Activated CD4-positive, alpha-beta T cell treated with anti-CD3 and anti-CD28 coated beads for 36 hours (primary cell): Measurements from ENCODE around the gene CACNA1B. TPM values are rescaled to one million over a fixed set of nuclear protein-coding genes. Genes with fewer than 3 reads are reported as not detected.

Experiments
- ATAC-seq: fragments of 200-7000 bp; cut with Tn5 transposase; one replicate; pipeline ENCODE4 v1.10.0; 2021; ENCODE audit warnings: mild to moderate bottlenecking, moderate library complexity
- CTCF ChIA-PET: fragments of 350-600 bp; sonication (Branson Sonifier 250); formaldehyde crosslinking; loops from one replicate; lab custom pipeline; 2021; ENCODE audit warnings: antibody characterized with exemption; lab: Charles Lee
- POLR2A ChIA-PET: fragments of 350-600 bp; sonication (Branson Sonifier 250); formaldehyde crosslinking; loops from one replicate; lab custom pipeline; 2021; ENCODE audit warnings: antibody characterized with exemption, inconsistent platforms; lab: Charles Lee
- DNase-seq: peaks from one replicate; pipeline ENCODE4 v3.0.0-alpha.2; 2020
- H3K27ac Mint-ChIP-seq: one replicate; pipeline ENCODE4 v1.8.0; 2021; ENCODE audit warnings: mixed read lengths
- H3K27me3 Mint-ChIP-seq: one replicate; pipeline ENCODE4 v1.8.0; 2021; ENCODE audit warnings: mixed read lengths
- H3K36me3 Mint-ChIP-seq: one replicate; pipeline ENCODE4 v1.8.0; 2021; ENCODE audit warnings: low read depth, mixed read lengths
- H3K4me1 Mint-ChIP-seq: one replicate; pipeline ENCODE4 v1.8.0; 2021; ENCODE audit warnings: mixed read lengths
- H3K4me3 Mint-ChIP-seq: one replicate; pipeline ENCODE4 v1.8.0; 2021; ENCODE audit warnings: mild to moderate bottlenecking, moderate library complexity, mixed read lengths
- H3K9me3 Mint-ChIP-seq: one replicate; pipeline ENCODE4 v1.8.0; 2021; ENCODE audit warnings: low read depth, mixed read lengths
- intact Hi-C, 2 experiments: fragments of 100-400 bp; cut with DNase I in 1 of 2; cut with micrococcal nuclease in 1 of 2; formaldehyde crosslinking; loops; one replicate each; pipeline versions ENCODE4 v1.14.2 to v1.15.1; 2022 to 2024; cut with DNase I, micrococcal nuclease
- total RNA-seq, 2 experiments: library from RNA; stranded (reverse); gene quantifications; one replicate each; pipeline ENCODE4 v1.2.3, GENCODE V29; 2021

Gene CACNA1B
- total RNA-seq, 2 experiments from 2014 or later: 0.05 to 0.07 TPM

- DNase-seq (no peak), ATAC-seq (no peak)
- ChIA-PET POLR2A (no interaction called here), CTCF (no interaction called here)
- no peaks in the 10 kb centered on the region for H3K36me3 Mint-ChIP-seq
- H3K4me1 Mint-ChIP-seq: no peaks in the 10 kb centered on the region
- H3K9me3 Mint-ChIP-seq: no peaks in the 10 kb centered on the region
- intact Hi-C loops: no loop called here
- no peak overlapping the region for H3K4me3 Mint-ChIP-seq
- no peak overlapping the region for H3K27ac Mint-ChIP-seq
- peaks cover 2% of the 10 kb centered on the region for H3K27me3 Mint-ChIP-seq
Observed at GRCh38 chr9:138007566-138007917, 130.0 kb downstream of the CACNA1B start.

GRCh38 chr9:138007918-138008841 is 130.6 kb downstream of the CACNA1B start:
- no peak overlapping the region for H3K4me3 Mint-ChIP-seq
- CTCF ChIA-PET: no interaction called here
- intact Hi-C loops: no loop called here

GRCh38 chr9:138009016-138009802 is 131.6 kb downstream of the CACNA1B start:
- Mint-ChIP-seq H3K27me3 (peaks cover 2% of the 10 kb centered on the region), H3K9me3 (no peaks in the 10 kb centered on the region), H3K4me3 (no peak overlapping the region), H3K4me1 (no peaks in the 10 kb centered on the region), H3K27ac (no peak overlapping the region), H3K36me3 (no peaks in the 10 kb centered on the region)
- ChIA-PET POLR2A (no interaction called here), CTCF (interaction anchor here (1.2 kb wide), 1 partner anchor 18 kb away, joined by 4 read pairs; no protein-coding TSS in a partner anchor)
- intact Hi-C loops: no loop called here
- ATAC-seq (no peak), DNase-seq (no peak)

More at GRCh38 chr9:138007918-138008841, 130.6 kb downstream of the CACNA1B start:
- no peaks in the 10 kb centered on the region for H3K36me3 Mint-ChIP-seq
- H3K27ac Mint-ChIP-seq: no peak overlapping the region
- H3K9me3 Mint-ChIP-seq: no peaks in the 10 kb centered on the region
- no peak for DNase-seq
- peaks cover 2% of the 10 kb centered on the region for H3K27me3 Mint-ChIP-seq
- POLR2A ChIA-PET: no interaction called here
- ATAC-seq: no peak
- H3K4me1 Mint-ChIP-seq: no peaks in the 10 kb centered on the region

- Mint-ChIP-seq H3K27me3 (peaks cover 2% of the 10 kb centered on the region), H3K9me3 (no peaks in the 10 kb centered on the region), H3K27ac (no peak overlapping the region), H3K4me1 (no peaks in the 10 kb centered on the region), H3K4me3 (no peak overlapping the region), H3K36me3 (no peaks in the 10 kb centered on the region)
- DNase-seq (no peak), ATAC-seq (no peak)
- POLR2A ChIA-PET: no interaction called here
- intact Hi-C loops: no loop called here
- CTCF ChIA-PET: interaction anchor here (1.2 kb wide), 1 partner anchor 19 kb away, joined by 4 read pairs; no protein-coding TSS in a partner anchor
Observed at GRCh38 chr9:138009803-138010690, 132.5 kb downstream of the CACNA1B start.

GRCh38 chr9:138010861-138011260 is 133.3 kb downstream of the CACNA1B start:
- no peaks in the 10 kb centered on the region for H3K9me3 Mint-ChIP-seq
- CTCF ChIA-PET: no interaction called here
- ATAC-seq (no peak), DNase-seq (no peak)
- no peak overlapping the region for H3K4me3 Mint-ChIP-seq
- H3K36me3 Mint-ChIP-seq: no peaks in the 10 kb centered on the region
- H3K4me1 Mint-ChIP-seq: no peaks in the 10 kb centered on the region
- intact Hi-C loops: no loop called here
- no peak overlapping the region for H3K27ac Mint-ChIP-seq
- POLR2A ChIA-PET: no interaction called here
- no peaks in the 10 kb centered on the region for H3K27me3 Mint-ChIP-seq

- H3K4me1 Mint-ChIP-seq: no peaks in the 10 kb centered on the region
- POLR2A ChIA-PET: no interaction called here
- CTCF ChIA-PET: interaction anchor here (1.0 kb wide), 1 partner anchor 10 kb away, joined by 3 read pairs; no protein-coding TSS in a partner anchor
- no peak overlapping the region for H3K4me3 Mint-ChIP-seq
- no peaks in the 10 kb centered on the region for H3K9me3 Mint-ChIP-seq
- DNase-seq (no peak), ATAC-seq (no peak)
- no peak overlapping the region for H3K27ac Mint-ChIP-seq
- no peaks in the 10 kb centered on the region for H3K27me3 Mint-ChIP-seq
- H3K36me3 Mint-ChIP-seq: no peaks in the 10 kb centered on the region
- intact Hi-C loops: no loop called here
Observed at GRCh38 chr9:138011951-138012500, 134.4 kb downstream of the CACNA1B start.

GRCh38 chr9:138013273-138013672 is 135.7 kb downstream of the CACNA1B start:
- ATAC-seq (no peak), DNase-seq (no peak)
- Mint-ChIP-seq H3K4me3 (no peak overlapping the region), H3K36me3 (no peaks in the 10 kb centered on the region), H3K9me3 (no peaks in the 10 kb centered on the region), H3K4me1 (no peaks in the 10 kb centered on the region), H3K27me3 (no peaks in the 10 kb centered on the region), H3K27ac (no peak overlapping the region)
- ChIA-PET CTCF (interaction anchor here (0.6 to 0.7 kb wide), 2 partner anchors 26 to 66 kb away, joined by 3 to 5 read pairs; no protein-coding TSS in a partner anchor), POLR2A (no interaction called here)
- intact Hi-C loops: no loop called here

GRCh38 chr9:138013836-138014562 is 136.4 kb downstream of the CACNA1B start:
- ATAC-seq (no peak), DNase-seq (no peak)
- ChIA-PET POLR2A (no interaction called here), CTCF (no interaction called here)
- Mint-ChIP-seq H3K27me3 (no peaks in the 10 kb centered on the region), H3K4me1 (no peaks in the 10 kb centered on the region), H3K36me3 (no peaks in the 10 kb centered on the region), H3K27ac (no peak overlapping the region), H3K9me3 (no peaks in the 10 kb centered on the region), H3K4me3 (no peak overlapping the region)
- intact Hi-C loops: no loop called here

GRCh38 chr9:138014563-138014945 is 137.0 kb downstream of the CACNA1B start:
- H3K4me1 Mint-ChIP-seq: no peaks in the 10 kb centered on the region
- no peaks in the 10 kb centered on the region for H3K27me3 Mint-ChIP-seq
- no peak overlapping the region for H3K27ac Mint-ChIP-seq
- POLR2A ChIA-PET: no interaction called here
- no peaks in the 10 kb centered on the region for H3K36me3 Mint-ChIP-seq
- DNase-seq (no peak), ATAC-seq (no peak)
- intact Hi-C loops: no loop called here
- H3K4me3 Mint-ChIP-seq: no peak overlapping the region
- CTCF ChIA-PET: no interaction called here
- no peaks in the 10 kb centered on the region for H3K9me3 Mint-ChIP-seq

DNA sequence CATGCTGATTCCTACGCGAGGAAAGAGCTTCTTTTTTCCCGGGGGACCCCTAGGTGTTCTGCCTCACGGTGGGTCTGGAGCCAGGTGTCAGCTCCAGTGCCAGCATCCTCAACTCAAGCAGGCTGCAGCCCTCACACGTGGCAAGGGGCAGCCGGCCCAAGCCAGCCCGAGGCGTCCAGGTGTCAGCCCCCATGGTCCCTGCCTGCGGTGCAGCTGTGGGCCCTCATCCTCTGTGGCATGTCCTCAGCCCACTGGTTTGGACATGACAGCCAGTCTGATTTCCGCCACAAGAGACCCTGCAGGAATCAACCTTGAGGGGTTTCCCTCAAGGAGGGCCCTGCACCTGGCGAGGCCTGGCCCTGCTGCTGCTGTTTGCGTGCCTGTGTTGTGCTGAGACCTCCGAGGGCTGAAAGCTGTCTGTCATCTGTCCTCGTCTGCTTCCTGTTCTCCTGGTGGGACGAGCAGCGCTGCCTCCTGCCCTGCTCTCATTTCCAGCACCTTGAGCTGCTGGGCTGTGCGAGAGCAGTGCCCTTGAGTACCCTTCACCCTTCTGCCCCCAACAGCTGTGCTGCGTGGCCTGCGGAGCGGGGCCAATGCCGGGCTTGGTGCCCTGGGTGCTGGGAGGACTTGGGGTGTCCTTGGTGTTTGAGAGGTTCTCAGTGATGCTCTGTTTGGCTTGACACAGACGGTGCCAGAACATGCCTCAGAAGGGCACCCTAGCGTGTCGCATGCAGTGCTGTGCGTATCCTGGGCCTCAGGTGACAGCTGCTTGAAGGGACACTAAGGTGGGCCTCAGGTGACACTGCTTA is 137.6 kb downstream of the CACNA1B start:
- DNase-seq (no peak), ATAC-seq (no peak)
- Mint-ChIP-seq H3K4me3 (no peak overlapping the region), H3K36me3 (no peaks in the 10 kb centered on the region), H3K4me1 (no peaks in the 10 kb centered on the region), H3K9me3 (no peaks in the 10 kb centered on the region), H3K27me3 (no peaks in the 10 kb centered on the region), H3K27ac (no peak overlapping the region)
- intact Hi-C loops: no loop called here
- ChIA-PET CTCF (no interaction called here), POLR2A (no interaction called here)
